ENCODE measurements around the gene KIAA1755. TPM values are rescaled to one million over a fixed set of nuclear protein-coding genes. Genes with fewer than 3 reads are reported as not detected.

KIAA1755 gene
- total RNA-seq, 1 experiment from 2014 or later = 0.20 TPM

DNA sequence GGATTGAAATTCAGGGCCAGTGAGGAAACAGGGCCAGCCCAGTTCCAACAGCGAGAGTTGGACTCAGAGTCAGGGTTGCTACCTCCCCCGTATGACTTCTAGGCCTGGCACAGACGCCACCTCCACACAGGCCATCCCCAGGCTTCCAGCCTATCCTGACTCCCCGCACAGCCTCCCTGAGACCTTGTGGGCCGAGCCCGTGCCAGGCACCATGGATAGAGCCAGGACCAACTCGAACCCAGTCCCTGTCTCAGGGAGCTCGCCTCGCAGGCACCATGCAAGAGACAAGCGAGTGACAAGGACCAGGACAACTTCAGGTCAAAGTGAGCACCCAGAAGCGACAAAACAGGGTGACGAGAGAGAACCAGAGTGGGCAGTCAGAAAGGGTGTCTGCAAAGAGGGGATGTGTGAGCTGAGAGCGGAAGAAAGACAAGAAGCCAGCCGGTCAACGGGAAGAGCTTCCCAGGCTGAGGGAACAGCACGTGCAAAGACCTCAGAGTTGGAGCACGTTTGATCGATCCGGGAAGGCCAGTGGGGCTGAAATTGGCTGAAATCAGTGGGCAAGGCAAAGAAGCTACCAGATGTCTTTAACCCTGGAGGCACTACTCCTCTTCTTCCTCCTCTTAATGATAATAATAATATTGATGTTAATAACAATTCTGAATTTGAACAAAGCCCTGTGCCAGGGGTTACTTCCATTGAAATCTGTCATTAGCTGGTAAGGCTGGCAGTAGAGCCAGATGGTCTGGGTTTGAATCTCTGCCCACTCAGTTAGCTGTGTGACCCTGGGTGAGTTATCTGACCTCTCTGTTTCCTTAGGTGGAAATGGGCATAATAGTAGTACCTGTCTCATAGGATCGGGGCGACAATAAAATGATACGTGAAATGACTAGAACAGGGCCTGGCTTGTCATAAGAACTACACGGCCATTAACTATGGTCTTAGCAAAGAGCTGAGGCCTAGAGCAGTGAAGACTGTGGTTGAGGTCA, 45.0 kb downstream of the KIAA1755 start:
- in situ Hi-C loops (cut with HindIII; ENCODE audit: low pct_unique_long_range_greater_than_20kb, low sequenced_read_pairs) = no loop called here
- DNase-seq (ENCODE audit: low read depth) = no peak

DNA sequence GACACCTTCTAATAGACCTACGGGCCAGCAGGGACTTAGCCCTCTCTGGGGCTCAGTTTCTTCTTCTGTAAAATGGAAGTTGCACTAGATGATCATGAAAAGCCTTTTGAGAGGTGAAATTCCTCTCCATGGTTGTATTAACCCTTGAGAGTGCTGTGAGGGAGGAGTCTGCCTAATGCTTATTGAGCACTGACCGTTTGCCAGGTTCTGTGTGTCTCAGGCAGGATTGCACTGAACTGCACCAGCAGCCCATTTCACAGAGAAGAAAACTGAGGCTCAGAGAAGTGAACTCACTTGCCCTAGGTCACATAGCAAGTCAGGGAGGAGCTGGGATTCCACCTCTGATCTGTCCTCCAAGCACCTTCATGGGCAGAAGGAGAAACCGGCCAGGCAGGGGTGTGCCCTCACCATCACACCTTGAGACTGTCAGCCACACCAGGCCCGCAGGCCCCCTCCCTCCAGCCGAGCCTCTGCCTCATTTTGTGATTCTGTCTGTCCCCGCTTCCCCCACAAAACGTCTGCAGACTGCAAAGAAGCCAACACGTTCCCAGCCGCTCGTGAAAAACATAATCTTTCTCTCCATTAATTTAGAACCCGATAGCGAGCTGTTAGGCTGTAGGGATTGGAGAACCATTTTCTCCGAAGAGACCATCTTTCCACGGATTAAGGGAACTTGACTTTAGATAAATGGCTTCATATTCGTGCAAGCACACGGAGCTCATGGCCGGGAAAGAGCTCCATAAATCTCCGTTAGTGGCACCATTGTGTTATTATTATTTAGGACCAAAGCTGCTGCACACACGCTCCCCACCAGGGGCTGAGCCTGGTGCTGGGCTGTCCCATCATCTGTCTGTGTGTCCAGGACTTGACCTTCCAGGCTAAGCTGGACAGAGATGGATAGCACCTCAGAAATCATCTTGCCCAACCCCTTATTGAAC, 46.0 kb downstream of the KIAA1755 start:
- DNase-seq (ENCODE audit: low read depth) = no peak
- in situ Hi-C loops (cut with HindIII; ENCODE audit: low pct_unique_long_range_greater_than_20kb, low sequenced_read_pairs) = no loop called here

DNA sequence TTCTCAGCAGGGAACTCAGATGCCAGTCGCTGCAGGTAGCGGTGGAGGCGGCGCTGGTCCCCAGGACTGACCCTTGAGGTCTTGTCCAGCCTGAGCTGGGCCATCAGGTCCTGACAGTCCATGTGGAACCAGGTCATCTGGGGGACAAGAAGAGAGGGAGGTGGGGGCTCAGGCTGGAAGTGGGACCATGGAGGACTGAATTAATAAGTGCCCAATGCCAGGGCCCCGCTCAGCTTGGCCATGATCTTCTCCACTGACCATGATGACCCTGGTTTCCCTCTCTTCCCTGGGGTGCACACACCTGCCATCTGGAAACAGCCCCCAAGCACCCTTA, 47.0 kb downstream of the KIAA1755 start:
- DNase-seq (ENCODE audit: low read depth) = no peak
- in situ Hi-C loops (cut with HindIII; ENCODE audit: low pct_unique_long_range_greater_than_20kb, low sequenced_read_pairs) = no loop called here

DNA sequence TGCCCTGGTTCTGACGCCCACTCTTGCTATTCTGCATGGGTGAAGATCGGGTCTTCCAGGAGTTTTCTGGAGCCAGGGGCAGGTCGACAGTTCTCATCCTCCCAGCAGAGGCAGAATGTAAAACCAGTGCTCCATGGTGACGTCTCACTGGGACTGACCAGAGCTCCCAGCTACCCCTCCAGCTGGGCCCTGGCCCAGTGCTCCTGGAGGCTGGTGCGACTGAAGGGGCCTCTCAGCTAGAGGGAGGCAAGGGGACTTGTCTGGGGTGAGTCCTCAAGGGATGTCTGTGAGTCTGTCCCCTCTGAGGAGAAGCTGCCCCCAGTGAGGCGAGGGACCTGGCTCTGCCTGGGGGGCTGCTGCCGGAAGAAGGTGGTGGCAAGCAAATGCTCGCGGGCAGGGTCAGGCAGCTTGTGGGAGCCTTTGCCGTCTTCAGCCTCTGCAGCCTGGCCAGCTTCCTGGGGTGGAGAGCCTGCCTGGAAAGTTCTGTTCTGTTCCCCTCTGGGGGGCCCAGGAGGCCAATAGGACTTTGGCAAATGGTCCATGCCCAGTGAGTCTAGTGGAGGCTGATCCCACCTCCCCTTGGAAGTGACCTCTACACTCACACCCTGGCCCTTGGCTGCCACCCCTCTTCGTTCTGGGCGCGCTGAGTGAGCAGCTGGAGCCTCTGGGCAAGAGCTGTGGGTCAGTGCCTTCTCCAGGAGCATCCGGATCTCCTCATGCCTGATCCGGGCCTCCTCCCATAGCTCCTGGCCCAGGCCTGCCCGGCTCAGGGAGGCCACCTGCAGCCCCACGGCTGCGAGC, 47.5 kb downstream of the KIAA1755 start:
- in situ Hi-C loops (cut with HindIII; ENCODE audit: low pct_unique_long_range_greater_than_20kb, low sequenced_read_pairs) = no loop called here
- no peak for DNase-seq (ENCODE audit: low read depth)

DNA sequence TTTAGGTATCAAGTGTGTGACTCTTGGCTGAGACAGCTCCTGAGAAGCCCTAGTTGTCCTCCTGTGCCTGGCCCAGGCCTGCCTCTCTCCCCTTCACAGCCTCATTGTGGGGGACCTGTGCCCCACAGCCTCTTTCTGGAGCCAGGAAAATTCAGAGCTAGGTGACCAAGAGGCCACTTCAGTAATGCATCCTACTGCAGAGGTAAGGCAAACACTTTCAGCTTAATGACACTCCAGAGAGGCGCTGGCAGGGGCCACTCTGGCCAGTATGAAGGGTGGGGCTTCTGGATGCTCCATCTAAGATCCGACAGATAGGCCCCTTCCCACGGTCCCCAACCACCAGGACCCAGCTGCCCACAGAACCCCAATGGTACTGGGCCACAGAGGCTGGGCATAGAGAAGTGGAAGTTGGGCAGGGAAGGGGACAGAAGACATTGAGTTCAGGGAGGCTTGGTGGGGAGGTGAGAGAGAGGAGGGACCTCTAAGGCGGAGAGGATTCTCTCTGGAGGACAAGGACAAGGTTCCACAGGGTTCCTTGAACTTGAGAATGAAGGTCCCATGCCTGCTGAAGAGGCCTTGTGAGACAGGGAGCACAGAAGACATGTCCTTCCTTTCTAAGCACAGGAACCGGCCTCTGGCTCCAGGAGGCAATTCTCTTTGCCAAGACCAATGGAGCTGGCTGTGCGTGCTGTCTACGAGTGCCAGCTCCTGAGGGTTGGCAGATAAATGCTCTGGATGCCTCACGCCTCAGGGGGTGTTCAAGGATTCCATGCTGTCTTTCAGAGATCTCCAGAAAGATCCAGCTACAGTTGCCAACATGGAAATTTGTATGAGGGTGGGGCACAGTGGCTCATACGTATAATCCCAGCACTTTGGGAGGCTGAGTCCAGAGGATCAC, 49.1 kb downstream of the KIAA1755 start:
- DNase-seq (ENCODE audit: low read depth) = no peak
- in situ Hi-C loops (cut with HindIII; ENCODE audit: low pct_unique_long_range_greater_than_20kb, low sequenced_read_pairs) = no loop called here

DNA sequence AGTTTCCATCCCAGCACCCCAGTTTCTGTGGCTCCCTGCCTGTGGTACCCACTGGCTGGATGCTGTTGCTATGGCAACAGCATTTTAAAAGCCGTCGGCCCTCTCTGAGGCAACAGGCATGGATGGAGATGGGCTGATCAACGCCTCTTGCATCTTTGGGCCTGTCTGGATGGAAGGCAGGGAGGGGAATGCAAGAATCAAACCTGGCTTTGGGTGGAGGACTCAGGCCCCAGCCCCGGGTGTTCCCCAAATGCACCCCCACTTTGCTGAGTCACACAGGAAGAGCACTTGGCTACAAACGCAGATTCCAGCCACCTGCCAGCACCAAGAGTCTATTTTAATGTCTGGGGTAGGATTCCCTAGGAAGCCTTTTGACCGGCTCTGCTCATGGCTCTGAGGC, 49.8 kb downstream of the KIAA1755 start:
- in situ Hi-C loops (cut with HindIII; ENCODE audit: low pct_unique_long_range_greater_than_20kb, low sequenced_read_pairs) = no loop called here

DNA sequence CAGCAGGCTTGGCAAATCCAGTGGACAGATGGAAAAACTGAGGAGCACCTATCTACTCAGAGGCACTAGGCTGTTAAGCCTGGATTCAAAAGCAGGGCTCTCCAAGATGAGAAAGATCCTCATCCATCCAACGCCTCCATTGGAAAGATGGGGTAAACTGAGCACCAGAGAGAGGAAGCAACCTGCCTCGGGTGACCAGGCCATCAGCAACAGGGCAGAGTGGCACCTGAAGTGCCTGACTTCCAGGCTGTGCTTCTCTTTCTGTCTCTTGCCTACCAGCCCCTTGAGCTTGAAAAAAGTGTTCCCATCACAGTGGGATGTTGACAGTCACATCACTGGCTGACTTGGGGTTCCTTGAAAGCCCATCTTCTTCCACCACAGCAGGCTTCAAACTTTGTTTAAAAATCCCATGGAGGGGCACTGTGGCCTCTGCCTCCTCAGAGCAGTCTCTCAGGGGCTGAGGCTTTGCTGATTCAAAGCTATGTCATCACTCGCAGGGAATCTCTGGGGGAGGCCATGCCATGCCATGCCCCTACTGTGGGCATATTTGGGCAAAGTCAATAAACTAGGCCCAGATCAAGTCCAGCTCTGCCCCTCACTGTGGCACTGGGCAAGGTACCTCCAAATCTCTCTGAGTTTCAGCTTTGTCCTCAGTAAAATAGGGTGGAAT, 50.7 kb downstream of the KIAA1755 start:
- no peak for DNase-seq (ENCODE audit: low read depth)
- in situ Hi-C loops (cut with HindIII; ENCODE audit: low pct_unique_long_range_greater_than_20kb, low sequenced_read_pairs) = no loop called here

More for the DNA sequence above, 49.8 kb downstream of the KIAA1755 start:
- no peak for DNase-seq (ENCODE audit: low read depth)

DNA sequence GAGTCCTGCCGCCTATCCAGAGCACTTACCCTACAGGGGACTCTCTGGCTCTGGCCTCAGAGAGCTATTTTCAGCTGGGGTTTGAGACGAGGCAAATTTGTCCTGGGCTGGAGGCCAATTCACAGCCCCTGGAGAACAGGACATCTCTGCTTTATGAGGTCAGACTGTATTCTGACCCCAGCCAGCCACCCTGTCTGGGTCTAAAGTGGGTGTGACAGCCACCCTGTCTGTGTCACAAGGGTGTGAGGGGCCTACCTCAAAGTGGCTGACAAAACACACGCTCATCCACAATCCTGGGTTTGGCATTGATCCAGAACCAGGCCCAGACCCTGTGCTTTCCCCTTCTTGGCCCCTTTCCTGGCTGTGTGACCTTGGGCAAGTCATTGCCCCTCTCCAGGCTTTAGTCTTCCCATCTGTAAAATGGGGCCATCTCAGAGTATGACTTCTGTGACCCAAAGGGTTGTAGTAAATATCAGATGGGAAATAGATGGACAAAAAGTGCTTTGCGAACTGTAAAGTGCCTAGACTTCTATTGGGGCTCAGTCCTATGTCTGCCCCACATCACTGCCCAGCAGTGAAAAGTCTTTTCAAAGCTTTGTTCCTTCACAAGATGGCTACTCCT, 51.4 kb downstream of the KIAA1755 start:
- in situ Hi-C loops (cut with HindIII; ENCODE audit: low pct_unique_long_range_greater_than_20kb, low sequenced_read_pairs) = no loop called here
- no peak for DNase-seq (ENCODE audit: low read depth)

DNA sequence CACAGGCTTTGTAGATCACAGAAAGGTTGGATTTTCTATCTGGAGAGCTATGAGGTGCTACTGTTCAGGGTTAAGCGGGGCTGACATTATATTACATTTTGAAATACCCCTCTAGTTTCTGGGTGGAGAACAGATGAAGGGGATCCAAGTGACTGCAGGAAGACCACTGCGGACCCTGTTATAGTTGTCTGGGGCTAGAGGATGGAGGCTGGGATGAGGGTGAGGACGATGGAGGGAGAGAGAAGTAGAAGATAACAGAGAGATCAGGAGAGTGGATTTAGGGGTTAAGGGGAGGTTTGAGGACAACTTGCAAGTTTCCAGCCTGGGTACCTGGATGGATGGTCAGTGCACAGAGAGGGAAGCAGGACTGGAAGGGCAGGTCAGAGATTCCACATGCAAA, 52.0 kb downstream of the KIAA1755 start:
- no peak for DNase-seq (ENCODE audit: low read depth)
- in situ Hi-C loops (cut with HindIII; ENCODE audit: low pct_unique_long_range_greater_than_20kb, low sequenced_read_pairs) = no loop called here

DNA sequence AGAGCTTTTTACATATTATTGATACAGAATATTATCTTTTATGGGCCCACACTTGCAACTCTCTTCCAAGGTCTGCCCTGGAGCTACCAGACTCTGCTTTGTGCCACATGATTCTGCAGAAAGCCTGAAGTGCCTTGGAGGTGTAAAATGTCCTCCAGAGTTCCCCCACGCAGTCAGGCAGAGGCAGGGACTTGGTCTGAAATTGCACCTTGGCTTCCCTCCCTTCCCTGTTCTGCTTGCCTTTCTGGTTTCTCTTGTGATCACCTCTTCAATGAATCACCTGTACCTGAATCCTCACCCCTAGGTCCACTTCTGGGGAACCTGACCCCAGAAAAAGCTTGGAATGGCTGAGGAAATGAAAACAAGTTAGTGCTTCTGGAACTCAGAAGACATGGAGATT, 52.4 kb downstream of the KIAA1755 start:
- in situ Hi-C loops (cut with HindIII; ENCODE audit: low pct_unique_long_range_greater_than_20kb, low sequenced_read_pairs) = no loop called here
- DNase-seq (ENCODE audit: low read depth) = no peak

DNA sequence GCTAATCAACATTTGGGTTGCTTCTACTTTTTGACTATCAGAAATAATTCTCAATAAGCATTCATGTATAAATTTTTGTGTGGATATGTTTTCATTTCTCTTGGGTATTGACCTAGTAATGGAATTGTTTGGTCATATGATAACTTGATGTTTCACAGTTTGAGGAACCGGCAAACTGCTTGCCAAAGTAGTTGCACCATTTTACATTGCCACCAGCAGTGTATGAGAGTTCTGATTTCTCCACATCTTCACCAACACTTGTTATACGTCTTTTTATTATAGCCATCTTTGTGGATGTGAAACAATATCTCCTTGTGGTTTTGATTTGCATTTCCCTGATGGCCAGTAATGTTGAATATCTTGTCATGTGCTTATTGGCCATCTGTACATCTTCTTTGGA, 52.9 kb downstream of the KIAA1755 start:
- in situ Hi-C loops (cut with HindIII; ENCODE audit: low pct_unique_long_range_greater_than_20kb, low sequenced_read_pairs) = no loop called here
- DNase-seq (ENCODE audit: low read depth) = no peak

DNA sequence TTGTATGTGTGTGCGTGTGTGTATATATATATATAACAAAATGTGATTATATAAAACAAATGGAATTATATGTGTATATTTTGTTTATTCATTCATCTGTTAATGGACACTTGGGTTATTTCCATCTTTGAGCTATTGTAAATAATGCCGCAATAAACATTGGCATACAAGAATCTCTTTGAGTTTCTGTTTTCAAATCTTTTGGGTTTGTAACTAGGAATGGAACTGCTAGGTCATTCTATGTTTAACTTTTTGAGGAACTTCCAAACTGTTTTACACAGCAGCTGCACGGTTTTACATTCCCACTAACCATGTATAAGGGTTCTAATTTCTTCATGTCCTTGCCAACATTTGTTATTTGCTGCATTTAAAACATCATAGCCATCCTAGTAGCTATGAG, 55.5 kb downstream of the KIAA1755 start:
- DNase-seq (ENCODE audit: low read depth) = no peak
- in situ Hi-C loops (cut with HindIII; ENCODE audit: low pct_unique_long_range_greater_than_20kb, low sequenced_read_pairs) = no loop called here

DNA sequence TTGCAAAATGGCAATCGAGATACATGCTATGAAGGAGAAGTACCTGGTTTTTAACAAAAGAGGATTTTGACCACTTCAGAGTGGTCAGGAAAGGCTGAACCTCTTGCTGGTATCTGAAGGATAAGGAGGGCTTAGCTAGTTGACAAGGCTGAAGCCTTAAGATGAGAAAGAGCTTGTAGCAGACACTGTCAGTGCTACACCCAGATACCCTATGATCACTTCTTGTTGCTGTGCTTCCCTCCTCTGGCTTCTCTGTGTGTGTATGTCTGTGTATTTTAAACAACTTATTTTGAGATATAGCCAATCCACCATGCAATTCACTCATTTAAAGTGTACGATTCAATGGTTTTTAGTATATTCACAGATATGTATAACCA, 56.6 kb downstream of the KIAA1755 start:
- in situ Hi-C loops (cut with HindIII; ENCODE audit: low pct_unique_long_range_greater_than_20kb, low sequenced_read_pairs) = no loop called here

DNA sequence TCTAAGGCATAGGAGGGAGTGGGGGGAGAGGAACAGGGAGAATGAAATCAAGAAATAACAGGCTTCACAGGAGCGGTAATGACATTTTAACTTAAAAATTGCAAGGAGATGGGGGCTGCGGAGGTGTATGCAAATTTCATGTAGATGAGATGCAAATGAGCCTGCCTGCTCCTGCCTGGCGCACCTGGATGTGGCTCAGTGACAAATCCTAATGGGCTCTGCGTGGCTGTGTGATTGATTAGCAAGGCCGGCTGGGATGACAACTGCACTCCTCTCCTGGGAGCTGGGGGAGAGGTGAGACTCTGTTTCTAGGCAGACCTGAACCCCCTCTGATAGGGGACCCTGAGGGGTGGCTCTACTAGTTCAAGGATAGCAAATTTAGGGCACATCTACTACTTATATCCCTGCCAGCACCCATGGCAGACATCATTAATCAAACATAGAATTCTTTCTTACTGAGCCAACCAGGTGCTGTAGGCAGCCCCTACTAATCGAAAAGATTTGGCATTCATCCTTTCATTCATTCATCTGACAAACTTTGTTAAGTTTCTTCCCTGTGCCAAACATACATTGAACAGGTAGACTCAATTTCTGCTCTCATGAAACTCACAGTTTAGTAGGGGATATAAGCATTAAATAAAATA, 57.1 kb downstream of the KIAA1755 start:
- no peak for DNase-seq (ENCODE audit: low read depth)
- in situ Hi-C loops (cut with HindIII; ENCODE audit: low pct_unique_long_range_greater_than_20kb, low sequenced_read_pairs) = no loop called here

More for the DNA sequence above, 56.6 kb downstream of the KIAA1755 start:
- no peak for DNase-seq (ENCODE audit: low read depth)

DNA sequence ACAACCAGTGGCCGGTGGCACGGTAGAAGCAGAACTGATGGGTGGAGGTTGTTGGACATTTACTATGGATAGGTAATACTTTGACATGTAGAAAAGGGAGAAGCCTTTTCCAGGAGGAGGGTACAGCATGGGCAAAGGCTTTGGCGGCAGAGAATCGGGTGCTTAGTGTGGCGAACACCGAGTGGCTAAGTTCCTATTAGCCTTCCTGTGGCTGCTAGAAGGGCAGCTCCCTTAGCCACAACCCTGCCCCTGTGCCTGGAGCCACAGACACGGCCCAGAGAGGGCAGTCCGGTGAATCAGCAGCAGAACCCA, 57.6 kb downstream of the KIAA1755 start:
- in situ Hi-C loops (cut with HindIII; ENCODE audit: low pct_unique_long_range_greater_than_20kb, low sequenced_read_pairs) = no loop called here
- DNase-seq (ENCODE audit: low read depth) = no peak
